ES-I3 (cell line): Measurements from ENCODE around the gene NEURL1B.
"Not testable (repeated sequence)": the region's sequence is repeated elsewhere in the genome, so short reads cannot be mapped to it uniquely, and the experiment has no call there.

Experiments used
- H3K36me3 ChIP-seq: 2 replicates; pipeline ENCODE4 v1.6.1; 2013; ENCODE audit warnings: mild to moderate bottlenecking, low read length, control low read depth, moderate library complexity; ENCODE audit not compliant: insufficient read depth
- H3K4me1 ChIP-seq: 2 replicates; pipeline ENCODE4 v1.6.1; 2013; ENCODE audit warnings: mild to moderate bottlenecking, control low read depth, low read length; ENCODE audit not compliant: insufficient read depth
- H3K9ac ChIP-seq: 2 replicates; pipeline ENCODE4 v1.6.1; 2013; ENCODE audit warnings: low read depth, mild to moderate bottlenecking, low read length, moderate library complexity
- H3K9me3 ChIP-seq: 2 replicates; pipeline ENCODE4 v1.6.1; 2013; ENCODE audit warnings: mild to moderate bottlenecking, low read length, moderate library complexity; ENCODE audit not compliant: control insufficient read depth, insufficient read depth

The NEURL1B gene

GRCh38 chr5:172664018-172664417 lies 23.0 kb downstream of the NEURL1B start:
- Histone ChIP-seq H3K36me3 (no peaks in the 10 kb centered on the region), H3K4me1 (peaks cover 17% of the 10 kb centered on the region), H3K9ac (no peak overlapping the region)

GRCh38 chr5:172664681-172665541 lies 23.8 kb downstream of the NEURL1B start:
- no peaks in the 10 kb centered on the region for H3K9me3 ChIP-seq
- H3K4me1 ChIP-seq, result peaks cover 11% of the 10 kb centered on the region
- H3K36me3 ChIP-seq, result no peaks in the 10 kb centered on the region
- no peak overlapping the region for H3K9ac ChIP-seq

More at GRCh38 chr5:172664018-172664417, 23.0 kb downstream of the NEURL1B start:
- no peaks in the 10 kb centered on the region for H3K9me3 ChIP-seq

- Histone ChIP-seq H3K4me1 (no peaks in the 10 kb centered on the region), H3K9me3 (no peaks in the 10 kb centered on the region), H3K36me3 (no peaks in the 10 kb centered on the region), H3K9ac (no peak overlapping the region)
Measured at GRCh38 chr5:172666251-172666650, 25.2 kb downstream of the NEURL1B start.

- Histone ChIP-seq H3K9me3 (no peaks in the 10 kb centered on the region), H3K9ac (no peak overlapping the region), H3K4me1 (no peaks in the 10 kb centered on the region), H3K36me3 (no peaks in the 10 kb centered on the region)
Measured at GRCh38 chr5:172667786-172668593, 26.9 kb downstream of the NEURL1B start.

- no peaks in the 10 kb centered on the region for H3K4me1 ChIP-seq
- H3K36me3 ChIP-seq, result no peaks in the 10 kb centered on the region
- H3K9ac ChIP-seq, result no peak overlapping the region
- no peaks in the 10 kb centered on the region for H3K9me3 ChIP-seq
Measured at GRCh38 chr5:172668594-172669071, 27.6 kb downstream of the NEURL1B start.

GRCh38 chr5:172669386-172670004 lies 28.4 kb downstream of the NEURL1B start:
- Histone ChIP-seq H3K36me3 (no peaks in the 10 kb centered on the region), H3K4me1 (no peaks in the 10 kb centered on the region), H3K9ac (no peak overlapping the region), H3K9me3 (no peaks in the 10 kb centered on the region)

- H3K36me3 ChIP-seq, result no peaks in the 10 kb centered on the region
- no peaks in the 10 kb centered on the region for H3K4me1 ChIP-seq
- H3K9me3 ChIP-seq, result no peaks in the 10 kb centered on the region
- H3K9ac ChIP-seq, result no peak overlapping the region
Measured at GRCh38 chr5:172670005-172670402, 28.9 kb downstream of the NEURL1B start.

- Histone ChIP-seq H3K4me1 (no peaks in the 10 kb centered on the region), H3K9ac (no peak overlapping the region), H3K9me3 (no peaks in the 10 kb centered on the region), H3K36me3 (no peaks in the 10 kb centered on the region)
Measured at GRCh38 chr5:172670444-172670843, 29.4 kb downstream of the NEURL1B start.

- no peak overlapping the region for H3K9ac ChIP-seq
- no peaks in the 10 kb centered on the region for H3K36me3 ChIP-seq
- H3K4me1 ChIP-seq, result no peaks in the 10 kb centered on the region
- no peaks in the 10 kb centered on the region for H3K9me3 ChIP-seq
Measured at GRCh38 chr5:172671091-172671490, 30.0 kb downstream of the NEURL1B start.

GRCh38 chr5:172672681-172673080 lies 31.6 kb downstream of the NEURL1B start:
- no peaks in the 10 kb centered on the region for H3K9me3 ChIP-seq
- H3K9ac ChIP-seq, result no peak overlapping the region
- no peaks in the 10 kb centered on the region for H3K4me1 ChIP-seq
- H3K36me3 ChIP-seq, result no peaks in the 10 kb centered on the region

- Histone ChIP-seq H3K36me3 (no peaks in the 10 kb centered on the region), H3K4me1 (no peaks in the 10 kb centered on the region; the same call in 1 of the 2 replicates), H3K9ac (no peak overlapping the region), H3K9me3 (no peaks in the 10 kb centered on the region)
Measured at GRCh38 chr5:172674155-172674554, 33.1 kb downstream of the NEURL1B start.

GRCh38 chr5:172676914-172677475 lies 35.9 kb downstream of the NEURL1B start:
- Histone ChIP-seq H3K9ac (no peak overlapping the region), H3K4me1 (no peaks in the 10 kb centered on the region; the same call in 1 of the 2 replicates), H3K9me3 (no peaks in the 10 kb centered on the region), H3K36me3 (no peaks in the 10 kb centered on the region)

GRCh38 chr5:172678362-172678874 lies 37.4 kb downstream of the NEURL1B start:
- not testable (repeated sequence) for H3K9ac ChIP-seq, H3K9me3 ChIP-seq, H3K36me3 ChIP-seq, H3K4me1 ChIP-seq

- Histone ChIP-seq H3K9ac (no peak overlapping the region), H3K9me3 (no peaks in the 10 kb centered on the region), H3K4me1 (no peaks in the 10 kb centered on the region; the same call in 1 of the 2 replicates), H3K36me3 (no peaks in the 10 kb centered on the region)
Measured at GRCh38 chr5:172678902-172679301, 37.8 kb downstream of the NEURL1B start.
